NCI-H446 treated with DMSO at 0.1 percent for 48 hours (cell line): ENCODE data around the gene OTOP2.
"Not testable (repeated sequence)": the region's sequence is repeated elsewhere in the genome, so short reads cannot be mapped to it uniquely, and the experiment has no call there.

ENCODE experiments used
- DNase-seq: peaks from one replicate; lab custom pipeline; 2025; lab: John Stamatoyannopoulos, UW

The OTOP2 gene

DNA sequence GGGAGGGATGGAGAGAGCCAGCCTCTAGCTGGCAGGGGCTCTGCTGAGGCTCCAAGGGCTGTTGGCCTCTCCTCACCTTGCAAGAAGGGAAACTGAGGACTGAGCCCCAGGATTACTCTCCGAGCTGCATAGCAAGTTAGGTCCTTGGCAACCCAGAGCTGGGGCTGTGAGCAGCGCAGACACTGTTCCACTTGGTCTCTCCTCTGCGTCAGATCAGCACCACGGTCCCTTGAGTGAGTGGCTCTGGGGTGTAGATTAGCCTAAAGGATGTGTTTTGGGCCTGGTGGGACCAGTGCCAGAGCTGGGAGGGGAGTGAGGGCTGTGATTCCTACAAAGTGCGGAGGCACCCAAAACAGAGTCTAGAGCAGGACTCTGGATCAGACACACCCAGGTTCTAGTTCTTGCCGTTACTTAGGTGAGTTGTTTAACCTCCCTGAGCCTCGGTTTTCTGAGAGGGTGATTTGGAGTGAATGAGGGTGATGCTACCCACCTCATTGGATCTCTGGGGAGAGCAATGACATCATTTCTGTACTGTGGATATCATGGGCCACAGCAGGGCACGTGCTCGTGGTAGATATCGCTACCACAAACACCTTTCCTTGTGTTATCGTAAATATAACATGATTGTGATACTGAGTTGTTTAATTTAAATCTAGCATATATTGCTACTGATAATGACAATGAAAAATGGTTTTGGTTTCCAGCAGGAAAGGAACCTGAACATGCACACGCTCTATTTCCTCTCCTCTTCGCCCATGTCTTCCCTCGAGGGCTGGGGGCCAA lies 22.5 kb upstream of the OTOP2 start:
- DNase-seq: no peak

DNA sequence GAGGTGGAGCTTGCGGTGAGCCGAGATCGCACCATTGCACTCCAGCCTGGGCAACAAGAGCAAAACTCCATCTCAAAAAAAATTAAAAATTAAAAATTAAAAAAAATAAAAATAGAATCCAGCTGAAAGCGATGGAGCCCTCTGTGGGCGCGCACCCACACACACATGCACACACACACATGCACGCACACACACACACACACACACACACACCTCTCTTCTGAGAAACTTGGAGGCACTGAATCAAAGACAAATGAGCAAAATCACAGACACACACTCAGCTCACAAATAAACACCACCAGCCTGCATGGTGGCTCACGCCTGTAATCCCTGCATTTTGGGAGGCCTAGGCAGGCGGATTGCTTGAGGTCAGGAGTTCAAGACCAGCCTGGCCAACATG lies 21.0 kb upstream of the OTOP2 start:
- no peak for DNase-seq

DNA sequence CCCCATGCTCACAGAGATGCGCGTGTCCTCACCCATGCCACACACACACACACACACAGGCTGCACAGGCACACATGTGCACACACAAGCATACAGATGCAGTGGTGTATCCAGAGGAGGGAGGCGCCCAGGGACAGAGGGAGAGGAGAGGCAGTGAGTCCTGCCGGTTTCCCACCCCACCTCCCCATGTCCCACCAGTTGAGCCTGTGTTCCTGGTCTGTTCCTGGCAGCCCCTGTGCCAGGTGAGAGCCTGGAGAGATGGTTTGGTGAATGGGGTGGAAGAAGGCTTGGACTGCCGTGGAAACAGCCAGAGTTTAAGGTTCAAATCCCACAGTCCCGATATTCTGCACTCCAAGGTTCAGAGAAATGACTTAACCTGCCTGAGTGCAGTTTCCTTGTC lies 20.4 kb upstream of the OTOP2 start:
- DNase-seq: no peak

DNA sequence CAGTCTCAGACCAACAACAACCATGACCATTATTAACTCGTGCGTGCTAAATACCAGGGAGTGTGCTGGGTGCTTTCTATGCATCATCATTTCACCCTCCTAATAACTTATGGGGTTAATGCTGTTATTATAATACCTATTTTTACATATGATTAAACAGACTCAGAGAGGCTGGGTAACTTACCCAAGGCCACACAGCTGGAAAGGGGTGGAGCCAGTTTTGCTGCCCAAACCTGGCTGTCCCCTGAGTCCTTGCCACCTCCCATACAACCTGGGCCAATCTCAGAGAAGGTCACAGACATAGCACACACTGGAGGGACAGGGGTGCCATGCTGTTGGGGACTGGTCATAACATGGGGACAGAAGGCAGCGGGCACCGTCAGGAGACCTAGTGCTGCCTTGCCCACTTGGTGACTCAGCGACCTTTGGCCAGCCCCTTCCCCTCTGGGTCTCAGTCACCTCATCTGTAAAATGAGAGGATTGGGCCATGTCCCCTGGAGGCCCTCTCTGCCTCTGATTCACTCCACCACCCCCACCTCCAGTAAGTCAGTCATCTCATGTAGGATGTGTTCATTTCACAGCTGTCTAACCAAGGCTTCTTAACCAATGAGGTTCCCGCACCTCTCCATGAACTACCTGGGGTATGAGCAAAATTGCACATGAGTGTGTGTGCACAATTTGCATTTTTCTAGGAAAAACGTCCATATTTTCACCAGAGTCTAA lies 19.2 kb upstream of the OTOP2 start:
- no peak for DNase-seq

DNA sequence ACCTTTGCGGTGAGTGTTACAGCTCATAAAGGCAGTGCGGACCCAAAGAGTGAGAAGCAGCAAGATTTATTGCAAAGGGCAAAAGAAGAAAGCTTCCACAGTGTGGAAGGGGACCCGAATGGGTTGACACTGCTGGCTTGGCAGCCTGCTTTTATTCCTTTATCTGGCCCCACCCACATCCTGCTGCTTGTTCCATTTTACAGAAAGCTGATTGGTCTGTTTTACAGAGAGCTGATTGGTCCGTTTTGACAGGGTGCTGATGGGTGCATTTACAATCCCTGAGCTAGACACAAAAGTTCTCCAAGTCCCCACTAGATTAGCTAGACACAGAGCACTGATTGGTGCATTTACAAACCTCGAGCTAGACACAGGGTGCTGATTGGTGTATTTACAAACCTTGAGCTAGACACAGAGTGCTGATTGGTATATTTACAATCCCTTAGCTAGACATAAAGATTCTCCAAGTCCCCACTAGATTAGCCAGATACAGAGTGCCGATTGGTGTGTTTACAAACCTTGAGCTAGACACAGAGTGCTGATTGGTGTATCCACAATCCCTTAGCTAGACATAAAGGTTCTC lies 17.8 kb upstream of the OTOP2 start:
- not testable (repeated sequence) for DNase-seq

DNA sequence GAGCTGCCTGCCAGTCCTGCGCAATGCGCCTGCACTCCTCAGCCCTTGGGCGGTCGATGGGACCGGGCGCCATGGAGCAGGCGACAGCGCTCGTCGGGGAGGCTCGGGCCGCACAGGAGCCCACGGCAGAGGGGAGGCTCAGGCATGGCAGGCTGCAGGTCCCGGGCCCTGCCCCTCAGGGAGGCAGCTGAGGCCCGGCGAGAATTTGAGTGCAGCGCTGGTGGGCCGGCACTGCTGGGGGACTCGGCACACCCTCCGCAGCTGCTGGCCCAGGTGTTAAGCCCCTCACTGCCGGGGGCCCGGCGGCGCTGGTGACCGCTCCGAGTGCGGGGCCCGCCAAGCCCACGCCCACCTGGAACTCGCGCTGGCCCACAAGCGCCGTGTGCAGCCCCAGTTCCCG lies 17.1 kb upstream of the OTOP2 start:
- no peak for DNase-seq

DNA sequence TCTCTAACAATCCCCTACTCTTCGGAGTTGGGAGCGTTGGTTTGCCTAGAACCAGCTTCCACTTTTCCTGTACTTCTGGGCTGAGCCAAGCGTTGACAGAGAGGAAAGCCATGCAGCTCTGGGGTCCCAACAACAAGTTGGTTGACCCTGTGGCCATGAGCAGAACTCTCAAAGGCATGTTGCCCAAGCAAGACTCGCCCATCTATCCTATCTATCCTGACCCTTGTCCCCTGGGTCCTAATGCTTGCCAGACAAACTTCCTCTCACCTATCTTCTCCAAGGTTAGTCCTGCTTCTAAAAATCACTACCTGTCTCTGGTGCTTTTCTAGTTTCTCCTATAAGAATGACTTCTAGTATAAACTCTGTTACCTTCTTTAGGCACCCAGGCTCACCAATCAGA lies 15.0 kb upstream of the OTOP2 start:
- DNase-seq: not testable (repeated sequence)

DNA sequence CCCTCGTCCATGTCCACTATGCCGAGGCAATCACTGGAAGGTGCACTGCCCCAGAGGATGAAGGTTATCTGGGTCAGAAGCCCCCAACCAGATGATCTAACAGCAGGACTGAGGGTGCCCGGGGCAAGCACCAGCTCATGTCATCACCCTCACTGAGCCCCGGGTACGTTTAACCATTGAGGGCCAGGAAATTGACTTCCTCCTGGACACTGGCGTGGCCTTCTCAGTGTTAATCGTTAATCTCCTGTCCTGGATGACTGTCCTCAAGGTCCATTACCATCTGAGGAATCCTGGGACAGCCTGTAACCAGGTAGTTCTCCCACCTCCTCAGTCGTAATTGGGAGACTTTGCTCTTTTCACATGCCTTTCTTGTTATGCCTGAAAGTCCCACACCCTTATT lies 12.7 kb upstream of the OTOP2 start:
- not testable (repeated sequence) for DNase-seq

DNA sequence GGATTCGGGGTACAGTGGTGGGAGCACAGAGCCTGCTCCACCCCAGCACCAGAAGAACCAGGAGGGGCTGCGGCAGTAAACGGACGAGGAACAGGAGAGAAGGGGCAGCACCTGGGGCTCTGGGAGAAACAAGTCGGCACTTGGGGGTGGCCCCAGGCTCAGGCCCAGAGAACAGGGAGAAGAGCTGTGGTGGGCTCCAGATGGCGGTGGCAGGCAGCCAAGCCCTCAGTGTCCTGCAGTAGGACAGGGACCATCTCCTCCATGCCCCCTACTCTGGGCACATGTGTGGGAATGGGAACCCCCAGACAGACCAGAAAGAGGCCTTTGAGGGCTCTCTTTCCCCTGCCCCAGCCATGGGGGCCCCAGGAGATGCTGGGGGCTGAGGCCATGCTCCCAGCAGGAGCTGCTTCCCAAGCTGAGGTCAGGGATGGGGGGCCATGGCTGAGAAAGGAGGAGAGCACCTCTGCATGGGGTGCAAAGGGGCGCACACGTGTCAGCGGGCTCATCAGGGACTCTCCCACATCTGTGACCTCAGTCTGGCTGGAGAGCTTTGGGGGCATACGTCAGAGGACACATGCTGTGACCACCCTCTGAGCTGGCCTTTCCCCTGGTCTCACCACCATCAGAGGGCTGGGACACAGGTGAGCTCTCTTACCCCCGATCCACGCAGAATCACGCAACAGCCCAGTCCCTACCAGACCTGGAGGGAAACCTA lies 7.8 kb upstream of the OTOP2 start:
- no peak for DNase-seq

DNA sequence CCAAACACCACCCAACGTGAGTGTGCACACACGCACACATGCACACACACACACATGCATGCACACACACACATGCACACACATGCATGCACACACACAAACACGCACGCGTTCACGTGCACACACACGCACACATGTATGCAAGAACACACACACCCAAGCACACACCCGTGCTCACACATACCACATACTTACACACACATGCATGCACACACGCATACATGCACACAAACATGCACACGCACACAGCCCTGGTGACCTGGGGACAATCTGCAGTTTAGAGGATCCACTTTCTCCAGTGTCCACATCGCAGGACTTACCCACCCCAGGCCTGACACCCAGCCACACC lies 7.2 kb upstream of the OTOP2 start:
- DNase-seq: no peak

DNA sequence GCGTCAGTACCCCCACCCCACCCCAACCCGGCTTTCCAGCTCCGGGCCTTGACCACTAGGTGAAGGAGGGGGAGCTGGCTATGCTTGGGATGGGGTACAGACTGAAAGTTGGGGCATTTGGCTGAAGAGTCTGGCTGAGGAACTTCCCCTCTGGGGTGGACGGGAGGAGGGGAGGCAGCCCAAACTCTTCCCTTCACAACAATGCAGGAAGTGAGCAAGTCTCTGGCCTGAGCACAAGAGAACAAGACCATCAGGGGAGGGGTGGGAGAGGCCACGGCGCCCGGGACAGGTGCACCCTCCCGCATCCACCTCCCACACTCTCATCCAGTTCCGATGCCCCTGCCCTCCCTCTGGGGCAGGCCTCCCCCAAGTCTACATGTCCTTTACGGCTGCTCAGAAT lies 6.6 kb upstream of the OTOP2 start:
- no peak for DNase-seq

DNA sequence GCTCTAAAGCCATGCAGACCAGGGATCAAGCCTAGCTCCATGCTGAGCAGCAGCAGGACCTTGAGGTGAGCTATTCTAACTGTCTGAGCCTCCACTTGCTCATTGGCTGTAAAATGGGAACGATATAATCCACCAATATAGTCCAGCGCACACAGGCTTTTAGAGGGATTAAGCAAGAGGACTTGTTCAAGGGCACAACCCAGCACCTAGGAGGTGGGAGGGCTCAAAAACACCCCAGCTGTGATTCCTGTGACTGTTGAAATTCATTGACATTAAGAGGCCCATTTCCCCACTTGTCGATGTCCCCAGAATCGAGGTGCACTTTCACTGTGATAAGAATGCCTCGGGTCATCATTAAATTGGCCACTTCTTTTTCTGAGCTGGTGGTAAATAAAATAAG lies 5.2 kb upstream of the OTOP2 start:
- DNase-seq: no peak

DNA sequence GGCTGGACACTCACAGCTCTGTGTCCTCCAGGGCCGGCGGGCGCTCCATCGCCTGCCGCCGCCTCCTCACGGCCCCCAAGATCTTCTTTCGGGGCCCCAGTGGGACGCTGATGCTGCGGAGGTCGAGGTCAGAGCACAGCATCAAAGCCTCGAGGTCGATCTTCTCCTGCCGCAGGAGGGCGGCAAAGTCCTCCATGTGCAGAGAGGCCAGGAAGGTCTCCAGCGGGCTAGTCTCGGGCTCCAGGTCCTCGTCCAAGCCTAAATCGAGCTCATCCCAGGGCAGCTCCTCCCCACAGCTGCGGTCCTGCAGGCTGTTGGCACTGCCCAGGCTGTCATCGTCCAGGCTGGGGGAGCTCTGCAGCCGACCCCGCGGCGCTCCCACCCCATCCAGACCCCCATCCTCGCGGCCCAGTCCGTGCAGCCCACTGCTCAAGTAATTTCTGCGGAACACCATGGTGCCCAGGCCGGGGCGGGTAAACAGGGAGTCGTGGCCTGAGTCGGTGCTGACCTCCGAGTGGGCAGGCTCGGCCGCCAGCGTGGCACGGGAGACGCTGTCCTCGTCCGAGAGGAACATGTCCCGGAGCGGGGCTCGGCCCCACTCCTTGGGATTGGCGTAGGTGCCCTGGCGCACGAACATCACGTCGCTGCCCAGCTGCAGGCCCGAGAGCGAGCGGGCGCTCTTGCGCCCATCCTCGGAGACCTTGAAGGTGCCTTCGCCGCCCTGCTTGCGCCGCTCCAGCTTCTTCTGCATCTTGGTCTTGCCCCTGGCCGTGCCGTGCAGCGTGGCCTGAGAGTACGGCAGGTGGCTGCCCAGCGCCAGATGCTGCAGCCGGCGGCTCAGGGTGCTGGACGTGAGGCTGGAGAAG lies 4.4 kb upstream of the OTOP2 start:
- no peak for DNase-seq

DNA sequence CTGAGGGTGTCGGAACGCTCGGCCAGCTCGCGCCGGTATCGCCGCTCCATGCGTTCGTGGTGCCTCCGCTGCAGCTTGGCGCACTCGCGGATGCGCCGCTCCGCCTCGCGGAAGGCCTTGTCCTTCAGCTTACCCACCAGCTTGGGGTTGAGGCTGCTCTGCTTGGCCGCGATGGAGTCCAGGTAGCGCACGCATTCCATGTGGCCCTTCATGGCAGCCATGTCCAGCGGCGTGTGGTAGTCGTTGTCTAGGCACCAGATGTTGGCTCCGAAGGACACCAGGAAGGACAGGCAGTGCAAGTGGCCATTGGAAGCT lies 3.8 kb upstream of the OTOP2 start:
- DNase-seq: no peak

DNA sequence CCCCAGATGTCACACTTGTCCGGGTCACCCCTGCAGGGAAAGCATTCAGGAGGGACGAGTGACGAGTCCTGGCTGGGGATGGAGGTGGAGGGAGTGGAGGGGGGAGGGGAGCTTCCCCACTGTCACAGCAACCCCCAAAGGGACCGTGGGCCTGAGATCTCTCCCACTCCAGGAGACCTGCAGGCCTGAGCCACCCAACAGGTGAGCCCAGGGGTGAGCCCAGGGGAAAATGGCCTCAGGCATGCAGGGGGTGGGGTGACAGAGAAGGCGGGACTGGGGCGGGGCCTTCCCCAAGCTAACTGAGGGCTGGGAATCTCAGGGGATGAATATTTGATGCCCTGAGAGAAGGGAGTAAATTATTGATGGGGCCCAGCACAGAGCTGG lies 3.4 kb upstream of the OTOP2 start:
- DNase-seq: no peak

DNA sequence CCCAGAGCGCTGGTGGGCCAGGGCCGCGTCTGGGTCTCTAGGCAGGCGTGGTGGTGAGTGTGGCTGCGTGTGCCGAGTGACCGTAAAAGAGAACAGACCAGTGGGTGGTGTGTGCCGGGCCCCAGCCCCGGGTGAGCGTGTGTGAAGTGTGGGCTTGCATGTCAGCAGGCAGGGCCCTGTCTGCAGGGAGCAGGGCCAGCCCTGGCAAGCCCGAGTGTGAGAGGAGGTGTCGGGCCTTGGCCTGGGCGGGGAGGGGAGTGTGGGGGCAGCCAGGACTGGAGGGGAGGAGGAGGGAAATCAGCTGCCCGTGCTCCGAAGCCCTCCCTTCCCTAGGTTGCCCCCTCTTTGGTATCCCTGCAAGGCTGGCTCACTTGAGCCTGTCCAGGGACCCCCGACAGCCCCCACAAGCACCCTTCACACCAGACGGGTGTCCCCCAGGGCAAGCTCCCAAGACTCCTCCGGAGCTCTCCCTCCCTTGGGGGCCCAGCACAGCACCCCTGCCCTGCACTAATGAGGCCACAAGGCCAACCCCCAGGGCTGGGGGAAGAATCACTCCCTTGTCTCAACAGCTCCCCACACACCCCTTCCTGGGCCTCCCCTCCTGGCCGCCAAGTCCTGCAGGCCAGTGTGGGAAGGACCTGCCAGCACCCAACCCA lies 2.9 kb upstream of the OTOP2 start:
- no peak for DNase-seq

DNA sequence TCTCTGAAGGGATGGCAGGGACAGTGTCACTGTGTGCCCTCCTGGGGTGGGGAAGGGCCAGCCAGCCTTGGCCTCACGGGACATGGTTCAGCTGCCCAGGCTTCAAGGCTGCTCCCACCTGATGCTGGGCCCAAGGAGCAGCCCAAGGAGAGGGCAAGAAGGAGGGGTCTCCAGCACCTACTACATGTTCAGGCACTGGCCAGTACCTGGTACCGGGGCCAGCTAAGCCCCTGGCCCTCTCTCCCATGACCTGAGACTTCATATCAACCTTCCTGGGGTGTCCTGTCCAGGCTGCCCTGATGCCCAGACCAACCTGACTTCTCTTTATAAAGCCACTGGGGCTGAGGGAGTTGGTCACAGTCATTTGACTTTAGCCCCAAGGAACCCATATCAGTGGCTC lies 2.3 kb upstream of the OTOP2 start:
- no peak for DNase-seq

DNA sequence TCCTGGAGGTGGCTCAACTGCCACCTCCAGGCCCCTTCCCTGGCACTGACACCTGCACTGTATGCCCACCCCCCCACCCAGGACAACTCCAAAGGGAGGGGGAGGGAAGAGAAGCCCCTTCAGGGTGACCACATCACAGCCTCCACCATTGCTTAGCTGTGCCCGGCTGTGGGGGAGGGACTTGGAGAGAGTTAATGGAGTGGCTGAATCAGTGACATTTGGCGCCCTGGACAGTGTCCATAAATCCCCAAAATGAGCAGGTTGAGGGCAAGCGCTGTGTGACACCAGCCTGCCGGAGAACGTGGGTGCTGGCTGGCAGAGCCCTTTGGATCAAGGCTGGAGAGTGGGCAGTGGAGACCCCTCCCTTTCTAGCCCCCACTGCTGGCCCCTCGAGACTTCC lies 1.9 kb upstream of the OTOP2 start:
- no peak for DNase-seq

DNA sequence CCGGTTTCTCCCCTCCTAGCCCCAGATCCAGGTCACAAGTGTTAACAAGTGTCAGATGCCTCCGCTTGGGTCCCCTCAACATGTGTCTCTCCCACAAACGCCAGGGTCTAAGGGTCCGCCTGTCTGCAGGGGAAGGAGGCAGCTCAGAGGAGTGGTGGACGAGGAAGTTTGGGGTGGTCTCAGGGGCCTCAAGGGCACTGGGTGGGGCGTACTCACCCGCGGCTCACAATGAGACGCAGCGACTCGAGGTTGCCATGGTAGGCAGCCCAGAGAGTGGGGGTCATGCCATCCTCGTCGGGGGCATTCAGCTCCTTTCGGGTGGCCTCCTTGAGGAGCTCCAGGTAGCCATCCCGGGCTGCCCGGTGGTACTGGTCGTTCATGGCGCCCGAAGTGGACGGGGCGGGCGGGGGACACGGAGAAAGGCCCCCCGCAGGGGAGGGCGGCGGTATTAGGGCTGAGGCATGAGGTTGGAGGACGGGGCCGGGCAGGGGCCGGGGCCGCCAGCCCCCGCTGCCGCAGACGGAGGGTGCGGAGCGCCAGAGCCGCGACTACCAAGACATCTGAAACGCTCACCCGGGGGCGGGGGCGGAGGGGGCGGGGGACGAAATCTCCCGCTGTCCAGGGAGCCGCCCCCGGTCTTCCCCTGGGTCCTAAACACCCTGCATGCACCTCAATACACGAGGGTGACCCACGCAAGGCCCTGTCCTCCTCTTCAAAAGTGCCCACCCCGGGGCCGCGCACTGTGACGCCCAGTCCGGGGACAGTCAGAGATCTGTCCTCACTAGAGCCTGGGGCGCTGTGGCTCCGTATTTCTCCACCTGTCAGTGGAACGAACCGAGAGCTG lies 1.2 kb upstream of the OTOP2 start, which contains the start of gene USH1G:
Gene USH1G (minus strand): TSS at position 562 of the 844 bp plus-strand sequence. CDS start 182 bp downstream, at position 380.
- no peak for DNase-seq

DNA sequence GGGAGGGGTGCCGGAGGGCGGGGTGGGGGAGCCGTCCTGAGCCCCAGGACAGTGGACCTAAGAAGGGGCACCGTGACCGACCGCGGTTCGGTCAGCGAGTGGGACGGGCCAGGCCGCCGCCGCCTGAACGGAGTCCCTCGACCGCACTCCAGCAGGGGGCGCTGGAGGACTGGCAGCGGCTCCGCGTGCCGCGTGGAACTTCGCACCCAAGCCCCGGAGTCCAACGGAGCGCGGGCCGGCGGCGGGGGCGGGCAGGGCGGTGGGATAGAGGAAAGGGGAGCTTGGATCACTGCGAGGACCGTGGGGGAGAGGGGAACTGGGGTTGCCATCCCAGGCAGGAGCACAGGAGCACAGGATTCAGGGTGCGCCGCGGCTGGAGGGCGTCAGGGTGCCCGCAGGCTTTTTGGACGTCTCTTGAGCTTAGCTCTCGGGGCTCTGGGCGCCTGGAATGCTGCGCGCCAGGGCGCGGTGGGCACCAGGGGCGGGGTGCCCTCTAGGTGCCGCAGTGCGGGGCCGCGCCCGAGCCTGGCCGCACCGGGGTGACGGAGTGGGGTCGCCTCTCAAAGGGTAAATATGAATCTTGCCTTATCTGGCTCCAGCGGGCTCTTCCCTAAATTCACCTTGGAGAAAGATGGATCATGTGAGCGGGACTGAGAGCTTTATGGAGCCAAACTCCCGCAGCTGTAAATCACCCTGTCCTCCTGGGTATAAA lies 379 bp upstream of the OTOP2 start:
- DNase-seq: peak; percentile 9
